H9 (cell line): Measurements from ENCODE around the gene DAPK1. TPM values are rescaled to one million over a fixed set of nuclear protein-coding genes. Genes with fewer than 3 reads are reported as not detected.

Source experiments
- DNase-seq: peaks from one replicate; pipeline ENCODE4 v3.0.0-alpha.2; 2017
- H2AFZ ChIP-seq: one replicate; pipeline ENCODE4 v1.6.1; 2013; ENCODE audit warnings: mild to moderate bottlenecking, low read length, control low read depth, moderate library complexity
- H2AK5ac ChIP-seq: 2 replicates; pipeline ENCODE4 v1.6.1; 2013; ENCODE audit warnings: low read length, control low read depth, mixed read lengths; ENCODE audit not compliant: insufficient read length
- H2BK120ac ChIP-seq: one replicate; pipeline ENCODE4 v1.6.1; 2013; ENCODE audit warnings: low read depth, mild to moderate bottlenecking, low read length, control low read depth, inconsistent platforms; ENCODE audit not compliant: poor library complexity, severe bottlenecking
- H2BK12ac ChIP-seq: 2 replicates; pipeline ENCODE4 v1.6.1; 2013; ENCODE audit warnings: low read length, control low read depth, mixed read lengths, low read depth; ENCODE audit not compliant: insufficient read length
- H2BK15ac ChIP-seq: 2 replicates; pipeline ENCODE4 v1.6.1; 2013; ENCODE audit warnings: low read depth, low read length, control low read depth
- H2BK20ac ChIP-seq: one replicate; pipeline ENCODE4 v1.6.1; 2013; ENCODE audit warnings: low read depth, mild to moderate bottlenecking, low read length, control low read depth, inconsistent platforms; ENCODE audit not compliant: poor library complexity, severe bottlenecking
- H2BK5ac ChIP-seq: 2 replicates; pipeline ENCODE4 v1.6.1; 2013; ENCODE audit warnings: low read length, control low read depth, mixed read lengths; ENCODE audit not compliant: insufficient read length
- H3K14ac ChIP-seq: 2 replicates; pipeline ENCODE4 v1.6.1; 2013; ENCODE audit warnings: low read length, control low read depth; ENCODE audit not compliant: insufficient read depth
- H3K18ac ChIP-seq: 2 replicates; pipeline ENCODE4 v1.6.1; 2013; ENCODE audit warnings: low read depth, mild to moderate bottlenecking, mixed read lengths, low read length, control low read depth; ENCODE audit not compliant: insufficient read length
- H3K23ac ChIP-seq: 2 replicates; pipeline ENCODE4 v1.6.1; 2013; ENCODE audit warnings: low read length, control low read depth, mixed read lengths, low read depth; ENCODE audit not compliant: insufficient read length
- H3K23me2 ChIP-seq: 2 replicates; pipeline ENCODE4 v1.6.1; 2013; ENCODE audit warnings: low read depth, mild to moderate bottlenecking, mixed read lengths, low read length, control low read depth; ENCODE audit not compliant: insufficient read length, poor library complexity, severe bottlenecking
- H3K27ac ChIP-seq: 2 replicates; pipeline ENCODE4 v1.5.1; 2013; ENCODE audit warnings: low read length, control low read depth, mixed read lengths, low read depth; ENCODE audit not compliant: insufficient read length
- H3K27me3 ChIP-seq: 2 replicates; pipeline ENCODE4 v1.6.1; 2013; ENCODE audit warnings: low read length, control low read depth, inconsistent platforms; ENCODE audit not compliant: insufficient read depth
- H3K4ac ChIP-seq: 2 replicates; pipeline ENCODE4 v1.6.1; 2013; ENCODE audit warnings: low read depth, mild to moderate bottlenecking, control low read depth, inconsistent platforms, low read length, moderate library complexity
- H3K4me1 ChIP-seq: 2 replicates; pipeline ENCODE4 v1.6.1; 2013; ENCODE audit warnings: low read length, control low read depth, inconsistent platforms; ENCODE audit not compliant: insufficient read depth
- H3K4me2 ChIP-seq: 2 replicates; pipeline ENCODE4 v1.6.1; 2013; ENCODE audit warnings: low read length, control low read depth, mixed read lengths; ENCODE audit not compliant: insufficient read length, insufficient read depth
- H3K56ac ChIP-seq: 2 replicates; pipeline ENCODE4 v1.6.1; 2013; ENCODE audit warnings: low read depth, mild to moderate bottlenecking, mixed read lengths, low read length, control low read depth; ENCODE audit not compliant: insufficient read length
- H3K79me1 ChIP-seq: 2 replicates; pipeline ENCODE4 v1.6.1; 2013; ENCODE audit warnings: low read depth, mild to moderate bottlenecking, moderate library complexity, low read length, control low read depth, inconsistent platforms; ENCODE audit not compliant: insufficient read depth, poor library complexity, severe bottlenecking
- H3K79me2 ChIP-seq: 2 replicates; pipeline ENCODE4 v1.6.1; 2013; ENCODE audit warnings: low read length, control low read depth, inconsistent platforms; ENCODE audit not compliant: insufficient read depth
- H3K9ac ChIP-seq: 2 replicates; pipeline ENCODE4 v1.6.1; 2013; ENCODE audit warnings: low read length, control low read depth, mixed read lengths; ENCODE audit not compliant: insufficient read length; ENCODE audit errors: extremely low read depth
- H3K9me3 ChIP-seq: one replicate; pipeline ENCODE4 v1.6.1; 2013; ENCODE audit warnings: low read depth, low read length, inconsistent platforms; ENCODE audit not compliant: control insufficient read depth
- H3T11ph ChIP-seq: one replicate; pipeline ENCODE4 v1.6.1; 2013; ENCODE audit warnings: mild to moderate bottlenecking, low read length, control low read depth, inconsistent platforms
- H4K20me1 ChIP-seq: one replicate; pipeline ENCODE4 v1.6.1; 2013; ENCODE audit not compliant: control insufficient read depth, insufficient read length, insufficient read depth
- H4K5ac ChIP-seq: 2 replicates; pipeline ENCODE4 v1.6.1; 2013; ENCODE audit warnings: low read depth, mild to moderate bottlenecking, mixed read lengths, low read length, control low read depth; ENCODE audit not compliant: insufficient read length
- H4K8ac ChIP-seq: replicated peaks from 2 replicates; pipeline ENCODE4 v1.6.1; 2013; ENCODE audit warnings: low read length, control low read depth, mixed read lengths, low read depth; ENCODE audit not compliant: insufficient read length
- H4K91ac ChIP-seq: 2 replicates; pipeline ENCODE4 v1.6.1; 2013; ENCODE audit warnings: low read depth, mild to moderate bottlenecking, moderate library complexity, mixed read lengths, low read length, control low read depth; ENCODE audit not compliant: insufficient read length
- H3K27ac Mint-ChIP-seq, 3 experiments: 2 replicates in 2 of 3; 3 replicates in 1 of 3; pipeline ENCODE4 v1.8.0; 2020 to 2021; ENCODE audit warnings: mixed read lengths in 3 of 3, mild to moderate bottlenecking in 1 of 3, moderate library complexity in 1 of 3
- H3K27me3 Mint-ChIP-seq: 2 replicates; pipeline ENCODE4 v1.8.0; 2021; ENCODE audit warnings: low read depth, mild to moderate bottlenecking, moderate library complexity, mixed read lengths
- H3K36me3 Mint-ChIP-seq, 3 experiments: 2 replicates in 2 of 3; 3 replicates in 1 of 3; pipeline ENCODE4 v1.8.0; 2020 to 2021; ENCODE audit warnings: low read depth in 3 of 3, mixed read lengths in 3 of 3; ENCODE audit not compliant: insufficient read depth in 1 of 3
- H3K4me1 Mint-ChIP-seq, 2 experiments: 2 replicates each; pipeline ENCODE4 v1.8.0; 2020; ENCODE audit warnings: mixed read lengths in 2 of 2
- H3K4me3 Mint-ChIP-seq, 2 experiments: 2 replicates in 1 of 2; 3 replicates in 1 of 2; pipeline ENCODE4 v1.8.0; 2020 to 2021; ENCODE audit warnings: mild to moderate bottlenecking in 2 of 2, mixed read lengths in 2 of 2, moderate library complexity in 1 of 2
- H3K9me3 Mint-ChIP-seq, 2 experiments: 2 replicates in 1 of 2; 3 replicates in 1 of 2; pipeline ENCODE4 v1.8.0; 2020; ENCODE audit warnings: mild to moderate bottlenecking in 2 of 2, mixed read lengths in 2 of 2, moderate library complexity in 1 of 2
- WGBS: extraction: QIAGEN DNeasy Blood & Tissue Kit; methylation state at CpG from one replicate; pipeline ENCODE4 v1.1.7; 2013; ENCODE audit warnings: missing lambda C conversion rate, low lambda C conversion rate, mixed read lengths; ENCODE audit not compliant: insufficient read length; ENCODE audit errors: extremely low coverage; 5-methylcytosine and 5-hydroxymethylcytosine counted together
- total RNA-seq: library from RNA; stranded (reverse); gene quantifications from 2 replicates; pipeline ENCODE4 v1.2.1, GENCODE V29; 2021
- TF ChIP-seq, protein P1 (sequence below): fragments of 200-600 bp; sonication (generic); conservative IDR thresholded peaks from 3 replicates; pipeline ENCODE4 v1.8.0; 2021; ENCODE audit warnings: antibody characterized with exemption, mild to moderate bottlenecking

The DAPK1 gene
- total RNA-seq, 1 experiment from 2014 or later: 79.4 TPM

GRCh38 chr9:87515588-87516221 is 18.0 kb downstream of the DAPK1 start:
- Histone ChIP-seq H3K4me1 (peaks cover 24% of the 10 kb centered on the region; the same call in 1 of the 2 replicates), H3K4ac (no peak overlapping the region), H3K79me2 (peaks cover 3% of the 10 kb centered on the region), H4K5ac (no peak overlapping the region), H3K4me2 (no peak overlapping the region), H2BK20ac (no peak overlapping the region), H3K23ac (no peak overlapping the region), H3T11ph (no peak overlapping the region), H2BK12ac (no peak overlapping the region), H4K91ac (no peak overlapping the region), H2AK5ac (no peak overlapping the region), H2BK120ac (no peak overlapping the region), H2BK5ac (no peak overlapping the region), H3K9ac (no peak overlapping the region), H3K9me3 (no peaks in the 10 kb centered on the region), H4K20me1 (no peaks in the 10 kb centered on the region), H3K27ac (no peak overlapping the region), H3K14ac (no peak overlapping the region), H3K56ac (no peak overlapping the region), H3K79me1 (no peaks in the 10 kb centered on the region), H3K23me2 (no peaks in the 10 kb centered on the region), H4K8ac (no peak overlapping the region), H3K18ac (no peak overlapping the region), H2BK15ac (no peak overlapping the region), H3K27me3 (no peaks in the 10 kb centered on the region), H2AFZ (no peak overlapping the region)
- no peaks in the 10 kb centered on the region for H3K27me3 Mint-ChIP-seq
- peaks cover 9 to 27% (median 23%) of the 10 kb centered on the region in 3 experiments; a peak in 6 of 7 replicates for H3K36me3 Mint-ChIP-seq
- TF ChIP-seq, protein P1, sequence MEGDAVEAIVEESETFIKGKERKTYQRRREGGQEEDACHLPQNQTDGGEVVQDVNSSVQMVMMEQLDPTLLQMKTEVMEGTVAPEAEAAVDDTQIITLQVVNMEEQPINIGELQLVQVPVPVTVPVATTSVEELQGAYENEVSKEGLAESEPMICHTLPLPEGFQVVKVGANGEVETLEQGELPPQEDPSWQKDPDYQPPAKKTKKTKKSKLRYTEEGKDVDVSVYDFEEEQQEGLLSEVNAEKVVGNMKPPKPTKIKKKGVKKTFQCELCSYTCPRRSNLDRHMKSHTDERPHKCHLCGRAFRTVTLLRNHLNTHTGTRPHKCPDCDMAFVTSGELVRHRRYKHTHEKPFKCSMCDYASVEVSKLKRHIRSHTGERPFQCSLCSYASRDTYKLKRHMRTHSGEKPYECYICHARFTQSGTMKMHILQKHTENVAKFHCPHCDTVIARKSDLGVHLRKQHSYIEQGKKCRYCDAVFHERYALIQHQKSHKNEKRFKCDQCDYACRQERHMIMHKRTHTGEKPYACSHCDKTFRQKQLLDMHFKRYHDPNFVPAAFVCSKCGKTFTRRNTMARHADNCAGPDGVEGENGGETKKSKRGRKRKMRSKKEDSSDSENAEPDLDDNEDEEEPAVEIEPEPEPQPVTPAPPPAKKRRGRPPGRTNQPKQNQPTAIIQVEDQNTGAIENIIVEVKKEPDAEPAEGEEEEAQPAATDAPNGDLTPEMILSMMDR: no peak
- H3K27ac Mint-ChIP-seq: peak overlapping the region; percentile 28 to 93 (median 81); a peak in 4 of 7 replicates
- H3K9me3 Mint-ChIP-seq: no peaks in the 10 kb centered on the region
- WGBS: no CpG with 5 or more reads among the region's 9 CpGs
- H3K4me1 Mint-ChIP-seq: peaks cover 54 to 61% of the 10 kb centered on the region in 2 experiments
- H3K4me3 Mint-ChIP-seq: peak overlapping the region in 1 of 2 experiments; percentile 27; a peak in 1 of 5 replicates
- no peak for DNase-seq
